DOHH2 (cell line): ENCODE measurements around the gene NFKBIZ.

Experiments used
- H3F3A ChIP-seq: fragments of 200-600 bp; sonication (generic), shearing (Covaris generic); 2 replicates; pipeline ENCODE4 v1.6.0; 2016; ENCODE audit warnings: antibody characterized with exemption, mild to moderate bottlenecking; ENCODE audit not compliant: control insufficient read depth, insufficient read depth
- H3K27ac ChIP-seq: fragments of 200-600 bp; sonication (generic); 2 replicates; pipeline ENCODE4 v1.5.1; 2014; ENCODE audit warnings: low read depth, mild to moderate bottlenecking, low read length, moderate library complexity
- H3K27me3 ChIP-seq: fragments of 200-600 bp; sonication (generic); 2 replicates; pipeline ENCODE4 v1.6.1; 2014; ENCODE audit warnings: mild to moderate bottlenecking, low read length, mixed read lengths; ENCODE audit not compliant: control insufficient read depth
- H3K36me3 ChIP-seq: fragments of 200-600 bp; sonication (generic); 2 replicates; pipeline ENCODE4 v1.6.1; 2014; ENCODE audit warnings: mild to moderate bottlenecking, low read length, moderate library complexity, mixed read lengths; ENCODE audit not compliant: control insufficient read depth
- H3K4me1 ChIP-seq: fragments of 200-600 bp; sonication (generic); 2 replicates; pipeline ENCODE4 v1.6.1; 2014; ENCODE audit warnings: mild to moderate bottlenecking, low read length, mixed read lengths; ENCODE audit not compliant: control insufficient read depth
- H3K4me2 ChIP-seq: fragments of 200-600 bp; sonication (generic); 2 replicates; pipeline ENCODE4 v1.6.0; 2014; ENCODE audit warnings: mild to moderate bottlenecking, low read length, moderate library complexity
- H3K4me3 ChIP-seq: fragments of 200-600 bp; sonication (generic); 2 replicates; pipeline ENCODE4 v1.5.1; 2014; ENCODE audit warnings: mild to moderate bottlenecking, low read length, mixed read lengths
- H3K79me2 ChIP-seq: fragments of 200-600 bp; sonication (generic); 2 replicates; pipeline ENCODE4 v1.6.1; 2014; ENCODE audit warnings: mild to moderate bottlenecking, low read length, mixed read lengths; ENCODE audit not compliant: control insufficient read depth
- H3K9me2 ChIP-seq: fragments of 200-600 bp; sonication (generic); replicated peaks from 2 replicates; pipeline ENCODE4 v1.6.1; 2014; ENCODE audit warnings: mild to moderate bottlenecking, low read length, mixed read lengths; ENCODE audit not compliant: control insufficient read depth
- H3K9me3 ChIP-seq: fragments of 200-600 bp; sonication (generic); 2 replicates; pipeline ENCODE4 v1.6.1; 2014; ENCODE audit warnings: antibody characterized with exemption, low read length, mixed read lengths; ENCODE audit not compliant: control insufficient read depth, insufficient read depth
- H4K20me1 ChIP-seq: fragments of 200-600 bp; sonication (generic); 2 replicates; pipeline ENCODE4 v1.6.0; 2014; ENCODE audit warnings: low read depth, mild to moderate bottlenecking, antibody characterized with exemption, low read length, moderate library complexity; ENCODE audit not compliant: control insufficient read depth, insufficient read depth
- CTCF ChIP-seq: fragments of 200-600 bp; sonication (generic); IDR thresholded peaks from one replicate; pipeline ENCODE4 v1.5.1; 2014; ENCODE audit warnings: antibody characterized with exemption, mild to moderate bottlenecking, low read depth, low read length; ENCODE audit not compliant: poor library complexity, severe bottlenecking
- EZH2phosphoT487 ChIP-seq: fragments of 200-600 bp; sonication (generic); IDR thresholded peaks from 2 replicates; pipeline ENCODE4 v1.6.1; 2017; ENCODE audit warnings: borderline replicate concordance, mild to moderate bottlenecking, antibody characterized with exemption, low read length, moderate library complexity, mixed read lengths

NFKBIZ gene

GRCh38 chr3:101848326-101848725 lies 988 bp upstream of the NFKBIZ start:
- Histone ChIP-seq H4K20me1 (peaks cover 22% of the 10 kb centered on the region), H3K79me2 (peaks cover 83% of the 10 kb centered on the region), H3K36me3 (peaks cover 58% of the 10 kb centered on the region), H3K4me1 (peaks cover 60% of the 10 kb centered on the region), H3F3A (peaks cover 13% of the 10 kb centered on the region), H3K9me3 (no peaks in the 10 kb centered on the region), H3K9me2 (no peaks in the 10 kb centered on the region), H3K4me2 (peak overlapping the region; percentile 76), H3K27me3 (no peaks in the 10 kb centered on the region), H3K27ac (peak overlapping the region; percentile 53), H3K4me3 (peak overlapping the region; percentile 84)
- TF ChIP-seq CTCF (no peak), EZH2phosphoT487 (no peak)

- peaks cover 53% of the 10 kb centered on the region for H3K4me1 ChIP-seq
- H3K27ac ChIP-seq = peak overlapping the region; percentile 62
- no peaks in the 10 kb centered on the region for H3K27me3 ChIP-seq
- H3K4me2 ChIP-seq = peak overlapping the region; percentile 76
- TF ChIP-seq EZH2phosphoT487 (no peak), CTCF (peak; percentile 40)
- H3K9me2 ChIP-seq = no peaks in the 10 kb centered on the region
- peaks cover 13% of the 10 kb centered on the region for H3F3A ChIP-seq
- H4K20me1 ChIP-seq = peaks cover 22% of the 10 kb centered on the region
- peaks cover 81% of the 10 kb centered on the region for H3K79me2 ChIP-seq
- peaks cover 63% of the 10 kb centered on the region for H3K36me3 ChIP-seq
- H3K4me3 ChIP-seq = peak overlapping the region; percentile 84
- H3K9me3 ChIP-seq = no peaks in the 10 kb centered on the region
Observed at GRCh38 chr3:101849714-101850245, 466 bp downstream of the NFKBIZ start.

- H4K20me1 ChIP-seq = peaks cover 22% of the 10 kb centered on the region
- TF ChIP-seq EZH2phosphoT487 (no peak), CTCF (no peak)
Observed at GRCh38 chr3:101850246-101851051, 1.1 kb downstream of the NFKBIZ start.

More at GRCh38 chr3:101850246-101851051, 1.1 kb downstream of the NFKBIZ start:
- peaks cover 70% of the 10 kb centered on the region for H3K36me3 ChIP-seq
- H3K4me1 ChIP-seq = peaks cover 53% of the 10 kb centered on the region
- no peaks in the 10 kb centered on the region for H3K27me3 ChIP-seq
- H3K9me3 ChIP-seq = no peaks in the 10 kb centered on the region
- peak overlapping the region; percentile 84 for H3K4me3 ChIP-seq
- H3K27ac ChIP-seq = peak overlapping the region; percentile 62
- peak overlapping the region; percentile 76 for H3K4me2 ChIP-seq
- no peaks in the 10 kb centered on the region for H3K9me2 ChIP-seq
- peaks cover 13% of the 10 kb centered on the region for H3F3A ChIP-seq
- peaks cover 81% of the 10 kb centered on the region for H3K79me2 ChIP-seq
